Stimulated activated CD4-positive, alpha-beta T cell treated with anti-CD3 and anti-CD28 coated beads, Interleukin-2, amount 100 ng/mL, for 48 hours (primary cell): ENCODE measurements around the gene COQ5.
"Not testable (repeated sequence)": the region's sequence is repeated elsewhere in the genome, so short reads cannot be mapped to it uniquely, and the experiment has no call there.

ENCODE experiments used
- DNase-seq, 2 donors: peaks; one replicate each; pipeline ENCODE4 v3.0.0-alpha.2; 2020

Gene COQ5

GRCh38 chr12:120522568-120522967, 6.4 kb downstream of the COQ5 start:
- no peak for DNase-seq

DNA sequence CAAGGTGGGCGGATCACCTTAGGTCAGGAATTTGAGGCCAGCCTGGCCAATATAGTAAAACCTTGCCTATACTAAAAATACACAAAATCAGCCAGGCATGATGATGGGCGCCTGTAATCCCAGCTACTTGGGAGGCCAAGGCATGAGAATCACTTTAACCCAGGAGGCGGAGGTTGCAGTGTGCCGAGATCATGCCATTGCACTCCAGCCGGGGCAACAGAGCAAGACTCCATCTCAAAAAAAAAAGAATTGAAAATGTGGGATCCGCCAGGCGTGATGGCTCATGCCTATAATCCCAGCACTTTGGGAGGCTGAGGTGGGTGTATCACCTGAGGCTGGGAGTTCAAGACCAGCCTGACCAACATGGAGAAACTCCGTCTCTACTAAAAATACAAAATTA, 9.6 kb downstream of the COQ5 start:
- not testable (repeated sequence) for DNase-seq

- DNase-seq: no peak
These were observed 13.5 kb downstream of the COQ5 start for GRCh38 chr12:120515496-120515895.

- no peak for DNase-seq
These were observed 15.0 kb downstream of the COQ5 start for GRCh38 chr12:120514002-120514401.

- DNase-seq: no peak
These were observed 20.4 kb downstream of the COQ5 start for GRCh38 chr12:120508537-120508936.

DNA sequence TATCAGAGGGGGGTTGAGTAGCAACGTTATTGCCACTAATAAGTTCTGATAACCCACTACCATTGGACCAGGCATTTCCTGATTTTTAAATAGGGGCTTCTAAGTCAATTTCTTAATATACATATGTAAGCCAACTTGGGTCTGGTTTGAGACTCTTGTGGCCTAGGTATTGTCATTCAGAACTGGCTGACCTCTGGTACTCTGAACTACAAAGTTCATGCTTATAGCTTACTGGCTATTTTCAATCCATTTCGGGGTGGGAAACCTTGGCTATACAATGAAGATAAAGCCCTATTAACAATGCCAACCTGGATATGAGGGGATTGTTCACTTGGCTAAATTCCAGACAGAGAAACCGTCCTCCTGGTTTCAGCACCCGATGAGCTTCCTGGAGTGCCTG, 24.4 kb downstream of the COQ5 start:
- no peak for DNase-seq

GRCh38 chr12:120500581-120500980, 28.4 kb downstream of the COQ5 start:
- DNase-seq: no peak

DNA sequence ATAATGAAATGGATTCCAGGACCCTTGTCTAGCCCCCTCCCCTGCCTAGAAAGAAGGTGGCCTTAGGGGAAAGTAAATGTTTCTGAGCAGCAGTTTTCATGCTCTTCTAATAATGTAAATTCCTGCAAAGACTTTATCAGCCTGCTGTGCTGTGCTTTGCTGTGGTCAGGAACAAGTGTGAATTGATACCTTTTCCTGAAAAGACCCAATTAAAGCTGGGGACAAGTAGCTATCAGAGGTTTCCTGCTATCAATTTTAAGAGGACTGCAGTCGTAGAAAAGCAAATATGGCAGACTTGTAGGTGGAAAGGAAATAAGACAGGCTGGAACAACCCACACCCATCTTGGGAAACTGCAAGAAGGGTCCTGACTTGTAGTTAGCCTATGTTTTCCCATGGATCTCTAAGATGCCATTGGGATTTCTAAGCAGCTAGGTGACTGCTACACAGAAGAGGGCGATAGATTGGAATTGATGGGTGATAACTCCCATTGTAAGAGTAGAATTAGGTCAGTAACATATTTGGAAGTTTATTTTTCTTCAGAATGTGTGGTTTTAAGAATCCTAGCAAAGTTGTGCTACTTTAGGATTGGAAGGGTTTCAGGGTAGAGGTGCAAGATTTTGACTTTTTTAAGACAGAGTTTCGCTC, 30.0 kb downstream of the COQ5 start:
- DNase-seq: no peak

DNA sequence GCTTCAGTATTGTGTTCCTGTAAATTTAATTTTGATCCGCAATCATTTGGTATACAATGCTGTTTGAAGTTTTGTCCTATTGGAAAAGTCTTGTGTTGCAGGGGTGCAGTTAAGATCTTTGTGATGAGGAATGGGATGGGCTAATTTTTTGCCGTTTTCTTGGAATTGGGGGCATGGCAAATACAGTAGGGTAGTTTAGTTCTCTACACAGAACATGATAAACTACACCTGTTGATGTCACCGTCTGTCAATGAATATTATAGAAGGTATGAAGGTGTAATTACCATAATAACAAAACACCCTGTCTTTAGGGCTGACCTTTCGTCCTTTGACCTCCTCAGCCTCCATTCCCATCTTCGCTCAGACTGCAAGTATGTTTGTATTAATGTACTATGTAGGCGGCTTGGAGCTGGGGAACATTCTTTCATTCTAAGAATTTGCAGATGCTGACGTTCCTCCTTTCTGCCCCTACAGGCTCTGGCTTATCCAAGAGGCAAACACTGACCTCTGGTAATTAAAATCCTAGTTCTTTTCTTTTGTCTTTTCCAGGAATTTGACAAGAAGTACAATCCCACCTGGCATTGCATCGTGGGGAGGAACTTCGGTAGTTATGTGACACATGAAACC, 31.3 kb downstream of the COQ5 start:
- no peak for DNase-seq

- DNase-seq: peak; percentile 19 to 34
These were observed 32.3 kb downstream of the COQ5 start for GRCh38 chr12:120496413-120497340.

DNA sequence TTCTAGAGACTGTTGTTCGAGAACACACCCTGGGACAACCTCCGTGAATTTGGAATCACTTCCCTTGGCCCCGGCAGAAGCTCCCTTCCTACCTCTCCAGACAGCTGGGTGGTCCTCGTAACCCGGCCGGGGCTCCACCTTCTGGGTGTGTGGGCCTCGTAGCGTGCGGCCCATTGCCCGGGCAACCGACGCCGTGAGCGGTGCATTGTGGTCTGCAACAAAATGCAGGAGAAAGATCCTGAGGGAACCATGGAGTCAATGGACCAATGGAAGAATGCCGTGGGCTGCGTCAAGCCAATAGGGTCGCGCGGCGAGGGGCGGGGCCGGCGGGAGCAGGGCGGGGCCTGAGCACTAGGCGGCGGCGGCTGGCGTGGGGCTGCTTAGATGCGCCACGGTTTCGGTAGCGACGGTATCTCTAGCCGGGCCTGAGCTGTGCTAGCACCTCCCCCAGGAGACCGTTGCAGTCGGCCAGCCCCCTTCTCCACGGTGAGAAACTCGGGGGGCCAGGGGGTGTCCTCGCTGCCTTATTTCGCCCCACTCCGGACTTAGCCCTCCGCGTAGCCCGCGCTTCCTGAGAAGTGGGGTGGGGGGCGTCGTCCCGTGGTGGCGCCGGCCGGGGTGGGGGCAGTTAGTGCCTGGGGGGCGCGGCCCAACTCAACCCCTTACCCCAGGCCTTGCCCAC, 33.1 kb downstream of the COQ5 start, which contains the start of gene DYNLL1:
Gene DYNLL1, plus strand, starts transcription at position 383 of the 682 bp plus-strand sequence. CDS start 309 bp downstream, outside the sequence.
- peak; percentile 99 for DNase-seq

DNA sequence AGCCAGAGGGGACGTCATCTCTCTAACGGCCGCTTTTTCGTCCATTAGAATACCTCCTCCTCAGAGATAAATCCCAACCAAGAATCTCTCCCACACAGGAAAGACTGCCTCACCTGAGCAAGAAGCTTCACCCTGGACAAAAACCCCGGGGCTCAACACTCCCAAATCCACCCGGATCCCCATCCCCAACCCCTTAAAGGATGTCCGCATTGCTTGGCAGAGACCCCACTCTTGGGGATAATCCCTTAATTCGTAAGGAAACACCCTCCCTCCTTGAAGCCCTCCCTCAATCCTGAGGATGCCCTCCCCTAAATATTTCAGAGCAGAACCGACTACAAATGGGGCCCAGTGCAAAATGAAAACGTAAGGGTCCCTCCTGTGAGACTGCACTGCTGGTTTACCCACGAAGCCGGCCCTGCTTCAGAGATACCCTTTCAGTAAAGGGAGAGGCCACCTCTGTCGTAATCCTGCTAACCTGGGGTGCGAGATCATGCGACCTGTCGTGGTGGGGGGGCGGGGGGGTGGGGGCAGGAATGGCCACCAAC, 33.7 kb downstream of the COQ5 start:
- peak in 1 of 2 donors; percentile 8 for DNase-seq

DNA sequence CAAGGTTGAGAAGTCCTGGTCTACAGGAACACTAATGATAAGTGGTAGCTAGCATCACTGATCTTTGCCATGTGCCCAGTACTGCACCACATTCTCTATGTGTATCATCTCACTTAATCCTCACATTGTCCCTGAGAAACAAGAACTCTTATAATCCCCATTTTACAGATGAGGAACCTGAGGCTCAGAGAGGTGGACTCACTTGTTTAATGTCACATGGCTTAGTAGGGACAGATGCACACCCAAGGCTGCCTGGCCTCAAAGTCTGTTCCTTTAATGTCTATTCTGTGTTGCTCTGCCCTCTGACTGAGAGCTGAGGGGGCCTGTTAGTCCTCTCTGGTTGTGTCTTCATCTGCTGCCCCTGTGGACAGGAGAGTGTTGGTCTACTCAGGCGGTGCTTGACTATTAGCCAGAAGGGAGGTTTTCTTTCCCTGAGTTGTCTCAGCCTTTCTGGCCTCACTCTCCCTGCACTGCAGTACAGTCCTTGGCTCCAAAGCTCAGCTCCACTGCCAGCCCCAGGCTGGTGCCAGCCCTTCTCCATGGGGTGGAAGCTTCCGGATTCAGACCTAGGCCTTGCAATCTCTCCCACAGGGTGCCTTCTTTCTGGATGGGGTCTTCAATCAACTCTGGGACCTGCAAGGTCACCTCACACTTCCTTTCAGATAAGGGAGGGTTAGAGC, 38.0 kb downstream of the COQ5 start:
- DNase-seq: no peak

DNA sequence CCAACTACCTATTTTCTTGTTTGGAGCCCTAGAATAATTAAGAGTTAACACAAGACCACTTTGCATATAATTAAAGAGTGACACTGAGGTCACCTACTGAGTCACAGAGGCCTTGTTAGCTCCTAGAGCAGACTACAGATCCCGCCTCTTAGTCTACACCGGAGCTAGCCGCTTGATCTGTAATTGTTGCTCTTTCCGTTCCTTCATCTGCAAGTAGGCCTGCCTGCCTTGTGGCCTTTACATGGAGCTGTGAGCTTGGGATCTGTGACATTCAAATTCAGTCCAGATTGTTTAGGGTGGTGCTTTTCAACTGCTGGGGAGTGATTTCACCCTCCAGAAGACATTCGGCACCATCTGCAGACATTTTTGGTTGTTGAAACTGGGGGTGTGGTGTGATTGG, 38.6 kb downstream of the COQ5 start:
- no peak for DNase-seq

DNA sequence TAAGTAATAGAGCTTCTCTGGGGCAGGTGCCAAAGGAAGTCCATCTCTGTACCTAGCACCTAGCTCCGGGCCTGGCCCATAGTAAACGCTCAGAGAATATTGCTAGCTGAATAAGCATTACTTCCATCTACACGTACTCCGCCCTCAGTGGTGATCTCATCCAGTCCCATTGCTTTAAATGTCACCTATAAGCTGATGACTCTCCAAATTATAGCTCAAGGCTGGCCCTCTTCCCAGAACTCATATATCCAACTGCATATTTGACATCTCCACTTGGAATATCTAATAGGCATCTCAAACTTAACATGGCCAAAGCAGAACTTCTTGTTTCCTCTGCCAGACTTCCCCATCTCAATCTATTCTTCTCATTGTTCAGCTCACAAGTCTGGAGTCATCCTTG, 39.9 kb downstream of the COQ5 start:
- DNase-seq: no peak

GRCh38 chr12:120488057-120488640, 40.8 kb downstream of the COQ5 start:
- DNase-seq: no peak

DNA sequence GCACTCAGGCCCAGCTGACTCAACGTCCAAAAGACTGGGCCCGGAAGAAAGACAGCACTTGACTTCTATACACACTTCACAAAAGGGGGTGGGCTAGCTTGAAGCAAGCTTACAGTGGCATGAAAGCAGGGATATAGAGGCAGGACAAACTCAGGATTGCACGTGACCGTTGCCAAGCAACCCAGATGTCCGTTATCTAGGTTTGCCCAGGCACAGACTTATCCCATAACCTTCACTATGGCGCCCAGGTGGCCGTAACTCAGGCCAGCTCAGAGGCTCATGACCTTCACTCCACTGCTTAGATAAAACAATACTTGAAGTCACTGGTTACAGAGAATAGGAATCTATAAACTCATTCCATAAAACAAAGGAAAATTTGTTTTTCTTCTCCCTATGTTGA, 41.4 kb downstream of the COQ5 start:
- not testable (repeated sequence) for DNase-seq

DNA sequence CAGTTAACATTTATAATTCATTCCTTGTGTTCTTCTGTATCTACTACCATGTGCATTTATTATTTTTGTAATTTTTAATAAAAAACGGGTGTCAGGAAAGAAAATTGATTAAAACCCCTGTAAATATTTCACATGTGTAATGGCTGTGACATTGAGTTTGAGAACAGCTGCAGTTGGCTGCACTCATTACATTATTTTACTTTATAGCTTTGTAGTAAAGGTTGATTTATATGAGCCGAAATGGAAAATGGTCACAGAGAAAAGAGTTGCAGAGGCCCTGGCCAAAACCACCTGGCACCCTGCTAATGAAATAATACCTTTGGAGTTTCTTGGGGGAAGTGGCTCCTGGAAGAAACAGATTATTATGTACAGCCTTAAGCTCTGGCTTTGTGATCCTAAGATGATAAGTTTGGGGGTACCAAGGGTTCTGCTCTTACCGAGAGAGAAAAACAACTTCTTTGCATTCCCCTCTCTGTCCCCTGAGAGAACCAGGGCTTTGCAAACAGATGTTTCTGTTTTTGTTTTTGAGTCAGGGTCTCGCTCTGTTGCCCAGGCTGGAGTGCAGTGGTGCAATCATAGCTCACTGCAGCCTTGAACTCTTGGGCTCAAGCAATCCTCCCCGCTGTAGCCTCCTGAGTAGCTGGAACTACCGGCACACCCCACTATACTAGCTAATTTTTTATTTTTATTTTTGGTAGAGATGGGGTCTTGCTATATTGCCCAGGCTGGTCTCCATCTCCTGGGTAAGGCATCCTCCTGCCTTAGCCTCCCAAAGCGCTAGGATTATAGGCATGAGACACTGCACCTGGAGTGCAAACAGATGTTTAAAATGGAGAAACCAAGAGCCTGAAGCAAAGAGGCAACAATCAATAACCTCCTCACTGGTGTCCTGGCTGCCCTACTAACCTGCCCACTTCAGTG, 42.7 kb downstream of the COQ5 start:
- DNase-seq: no peak

GRCh38 chr12:120483621-120484020, 45.3 kb downstream of the COQ5 start:
- DNase-seq: no peak

DNA sequence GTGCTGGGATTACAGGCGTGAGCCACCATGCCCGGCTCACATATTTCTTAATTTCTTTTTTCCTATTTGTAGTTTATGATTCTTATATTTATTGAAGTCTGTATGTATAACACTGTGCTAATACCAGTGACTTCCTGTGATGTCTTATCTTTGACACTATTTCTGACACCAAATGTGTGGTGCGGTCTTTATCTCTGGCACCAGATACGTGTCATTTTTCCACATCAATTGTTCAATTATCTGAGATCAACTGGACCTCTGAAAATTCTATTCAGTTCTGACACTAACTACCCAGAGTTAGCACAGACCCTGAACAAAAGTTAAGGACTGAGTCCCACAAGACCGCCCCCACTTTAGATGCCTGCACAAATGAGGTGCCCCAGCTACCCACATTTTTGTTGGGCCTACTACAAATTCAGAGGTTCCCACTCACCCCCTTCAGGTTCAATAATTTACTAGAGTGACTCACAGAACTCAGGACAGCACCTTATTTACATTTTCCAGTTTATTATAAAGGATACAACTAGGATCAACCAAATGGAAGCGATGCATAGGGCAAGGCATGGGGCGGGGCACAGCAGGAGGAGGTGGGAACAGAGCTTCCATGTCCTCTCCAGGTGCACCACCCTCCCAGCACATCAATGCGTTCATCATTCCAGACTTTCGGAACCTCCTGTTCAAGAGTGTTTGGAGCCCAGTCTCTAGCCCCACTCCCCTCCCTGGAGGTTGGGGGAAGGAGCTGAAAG, 47.8 kb downstream of the COQ5 start:
- DNase-seq: no peak
